HL-60 (cell line): ENCODE data around the gene PDIA4.

Experiments used
- GABPA ChIP-seq: IDR thresholded peaks from 2 replicates; pipeline ENCODE4 v1.6.1; 2012; ENCODE audit warnings: low read depth
- POLR2AphosphoS5 ChIP-seq: IDR thresholded peaks from 2 replicates; pipeline ENCODE4 v1.6.1; 2012; ENCODE audit warnings: low read depth
- TF ChIP-seq, protein P1 (sequence below): IDR thresholded peaks from one replicate; pipeline ENCODE4 v1.5.1; 2011; ENCODE audit warnings: low read length, control low read depth, inconsistent platforms; ENCODE audit not compliant: insufficient read depth
- TF ChIP-seq, protein P2 (sequence below): IDR thresholded peaks from 2 replicates; pipeline ENCODE4 v1.6.1; 2012; ENCODE audit warnings: low read depth; ENCODE audit not compliant: insufficient replicate concordance

DNA sequence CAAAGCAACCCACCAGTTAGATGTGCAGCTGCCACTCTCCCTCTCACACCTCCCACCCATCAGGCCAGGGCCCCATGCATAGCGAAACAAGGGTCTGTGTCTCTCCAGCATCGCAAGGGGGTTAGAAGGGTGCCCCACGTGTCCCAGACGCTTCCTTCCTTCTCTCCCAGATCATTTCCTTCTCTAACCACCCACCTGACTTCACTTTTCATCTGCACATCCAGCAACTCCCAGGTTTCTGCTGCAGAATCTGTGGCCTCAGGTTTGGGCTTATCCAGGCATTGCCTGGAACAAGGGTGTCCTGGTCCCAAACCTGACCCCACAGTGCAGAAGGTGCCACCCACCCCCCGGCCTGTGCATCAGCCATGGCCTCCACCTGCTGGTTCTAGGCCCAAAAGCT, 14.4 kb downstream of the PDIA4 start:
- TF ChIP-seq POLR2AphosphoS5 (no peak), GABPA (no peak)
- TF ChIP-seq, protein P1, sequence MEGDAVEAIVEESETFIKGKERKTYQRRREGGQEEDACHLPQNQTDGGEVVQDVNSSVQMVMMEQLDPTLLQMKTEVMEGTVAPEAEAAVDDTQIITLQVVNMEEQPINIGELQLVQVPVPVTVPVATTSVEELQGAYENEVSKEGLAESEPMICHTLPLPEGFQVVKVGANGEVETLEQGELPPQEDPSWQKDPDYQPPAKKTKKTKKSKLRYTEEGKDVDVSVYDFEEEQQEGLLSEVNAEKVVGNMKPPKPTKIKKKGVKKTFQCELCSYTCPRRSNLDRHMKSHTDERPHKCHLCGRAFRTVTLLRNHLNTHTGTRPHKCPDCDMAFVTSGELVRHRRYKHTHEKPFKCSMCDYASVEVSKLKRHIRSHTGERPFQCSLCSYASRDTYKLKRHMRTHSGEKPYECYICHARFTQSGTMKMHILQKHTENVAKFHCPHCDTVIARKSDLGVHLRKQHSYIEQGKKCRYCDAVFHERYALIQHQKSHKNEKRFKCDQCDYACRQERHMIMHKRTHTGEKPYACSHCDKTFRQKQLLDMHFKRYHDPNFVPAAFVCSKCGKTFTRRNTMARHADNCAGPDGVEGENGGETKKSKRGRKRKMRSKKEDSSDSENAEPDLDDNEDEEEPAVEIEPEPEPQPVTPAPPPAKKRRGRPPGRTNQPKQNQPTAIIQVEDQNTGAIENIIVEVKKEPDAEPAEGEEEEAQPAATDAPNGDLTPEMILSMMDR: no peak
- TF ChIP-seq, protein P2, sequence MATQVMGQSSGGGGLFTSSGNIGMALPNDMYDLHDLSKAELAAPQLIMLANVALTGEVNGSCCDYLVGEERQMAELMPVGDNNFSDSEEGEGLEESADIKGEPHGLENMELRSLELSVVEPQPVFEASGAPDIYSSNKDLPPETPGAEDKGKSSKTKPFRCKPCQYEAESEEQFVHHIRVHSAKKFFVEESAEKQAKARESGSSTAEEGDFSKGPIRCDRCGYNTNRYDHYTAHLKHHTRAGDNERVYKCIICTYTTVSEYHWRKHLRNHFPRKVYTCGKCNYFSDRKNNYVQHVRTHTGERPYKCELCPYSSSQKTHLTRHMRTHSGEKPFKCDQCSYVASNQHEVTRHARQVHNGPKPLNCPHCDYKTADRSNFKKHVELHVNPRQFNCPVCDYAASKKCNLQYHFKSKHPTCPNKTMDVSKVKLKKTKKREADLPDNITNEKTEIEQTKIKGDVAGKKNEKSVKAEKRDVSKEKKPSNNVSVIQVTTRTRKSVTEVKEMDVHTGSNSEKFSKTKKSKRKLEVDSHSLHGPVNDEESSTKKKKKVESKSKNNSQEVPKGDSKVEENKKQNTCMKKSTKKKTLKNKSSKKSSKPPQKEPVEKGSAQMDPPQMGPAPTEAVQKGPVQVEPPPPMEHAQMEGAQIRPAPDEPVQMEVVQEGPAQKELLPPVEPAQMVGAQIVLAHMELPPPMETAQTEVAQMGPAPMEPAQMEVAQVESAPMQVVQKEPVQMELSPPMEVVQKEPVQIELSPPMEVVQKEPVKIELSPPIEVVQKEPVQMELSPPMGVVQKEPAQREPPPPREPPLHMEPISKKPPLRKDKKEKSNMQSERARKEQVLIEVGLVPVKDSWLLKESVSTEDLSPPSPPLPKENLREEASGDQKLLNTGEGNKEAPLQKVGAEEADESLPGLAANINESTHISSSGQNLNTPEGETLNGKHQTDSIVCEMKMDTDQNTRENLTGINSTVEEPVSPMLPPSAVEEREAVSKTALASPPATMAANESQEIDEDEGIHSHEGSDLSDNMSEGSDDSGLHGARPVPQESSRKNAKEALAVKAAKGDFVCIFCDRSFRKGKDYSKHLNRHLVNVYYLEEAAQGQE: no peak
